GM19452 (cell line): ENCODE measurements around the gene AHDC1.

ENCODE experiments used
- ATAC-seq: cut with Tn5 transposase; IDR thresholded peaks from one replicate; pipeline ENCODE4 v1.9.1; 2021; ENCODE audit not compliant: unreplicated experiment

AHDC1 gene

GRCh38 chr1:27599605-27600497, 4.1 kb downstream of the AHDC1 start:
- no peak for ATAC-seq

- ATAC-seq, result no peak
Measured at GRCh38 chr1:27598902-27599528, 4.9 kb downstream of the AHDC1 start.

- ATAC-seq, result no peak
Measured at GRCh38 chr1:27598295-27598687, 5.7 kb downstream of the AHDC1 start.

GRCh38 chr1:27597516-27598294, 6.2 kb downstream of the AHDC1 start:
- ATAC-seq, result no peak

GRCh38 chr1:27596986-27597385, 7.0 kb downstream of the AHDC1 start:
- no peak for ATAC-seq

GRCh38 chr1:27596261-27596660, 7.7 kb downstream of the AHDC1 start:
- ATAC-seq, result no peak

- ATAC-seq, result no peak
Measured at GRCh38 chr1:27595597-27595996, 8.3 kb downstream of the AHDC1 start.

- no peak for ATAC-seq
Measured at GRCh38 chr1:27594564-27595510, 9.1 kb downstream of the AHDC1 start.

GRCh38 chr1:27593678-27594563, 10.0 kb downstream of the AHDC1 start:
- ATAC-seq, result no peak

GRCh38 chr1:27592931-27593677, 10.8 kb downstream of the AHDC1 start:
- ATAC-seq, result no peak

- ATAC-seq, result no peak
Measured at GRCh38 chr1:27592232-27592930, 11.6 kb downstream of the AHDC1 start.

- no peak for ATAC-seq
Measured at GRCh38 chr1:27591622-27592021, 12.3 kb downstream of the AHDC1 start.

- no peak for ATAC-seq
Measured at GRCh38 chr1:27590917-27591508, 12.9 kb downstream of the AHDC1 start.

- ATAC-seq, result no peak
Measured at GRCh38 chr1:27589841-27590426, 14.0 kb downstream of the AHDC1 start.

GRCh38 chr1:27589441-27589840, 14.5 kb downstream of the AHDC1 start:
- no peak for ATAC-seq

- no peak for ATAC-seq
Measured at GRCh38 chr1:27588256-27589232, 15.4 kb downstream of the AHDC1 start.
